ENCODE data around the gene USP37. TPM values are rescaled to one million over a fixed set of nuclear protein-coding genes. Genes with fewer than 3 reads are reported as not detected.
A peak's percentile ranks its signal among the peaks of the same experiment; 100 is the strongest.

The USP37 gene
- total and polyA plus RNA-seq, 2 of the 13 experiments (the other 11 are each of a cell fraction or from before 2014, with no cell fraction given) = 6.5 to 30.6 TPM

DNA sequence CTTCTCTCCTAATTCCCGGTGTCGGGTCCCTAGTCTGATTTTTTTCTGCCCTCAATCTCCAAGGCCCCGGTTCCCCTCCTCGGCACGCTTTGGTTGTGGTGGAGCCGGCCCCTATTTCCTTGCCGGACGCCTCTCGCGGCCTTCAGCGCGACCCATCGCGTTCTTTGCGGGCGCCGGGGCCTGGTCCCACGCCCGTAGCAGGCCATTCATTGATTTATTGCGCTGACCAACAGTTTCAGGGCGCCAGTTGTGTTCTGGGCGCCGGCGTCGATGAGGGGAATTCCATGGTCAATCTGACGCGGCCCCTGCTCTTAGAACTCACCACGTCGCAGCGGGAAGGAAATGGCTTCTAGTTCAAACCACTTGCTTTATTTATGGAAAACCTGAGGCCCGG lies 884 bp upstream of the USP37 start (continued):
- TF ChIP-seq ESRRA (CRISPR knock-in tag; IDR thresholded peaks at IDR 0.05; ENCODE audit: low read depth) = no peak
- TF ChIP-seq, protein P1, sequence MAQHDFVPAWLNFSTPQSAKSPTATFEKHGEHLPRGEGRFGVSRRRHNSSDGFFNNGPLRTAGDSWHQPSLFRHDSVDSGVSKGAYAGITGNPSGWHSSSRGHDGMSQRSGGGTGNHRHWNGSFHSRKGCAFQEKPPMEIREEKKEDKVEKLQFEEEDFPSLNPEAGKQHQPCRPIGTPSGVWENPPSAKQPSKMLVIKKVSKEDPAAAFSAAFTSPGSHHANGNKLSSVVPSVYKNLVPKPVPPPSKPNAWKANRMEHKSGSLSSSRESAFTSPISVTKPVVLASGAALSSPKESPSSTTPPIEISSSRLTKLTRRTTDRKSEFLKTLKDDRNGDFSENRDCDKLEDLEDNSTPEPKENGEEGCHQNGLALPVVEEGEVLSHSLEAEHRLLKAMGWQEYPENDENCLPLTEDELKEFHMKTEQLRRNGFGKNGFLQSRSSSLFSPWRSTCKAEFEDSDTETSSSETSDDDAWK (CRISPR knock-in tag; IDR thresholded peaks at IDR 0.05) = no peak
- TF ChIP-seq, protein P2, sequence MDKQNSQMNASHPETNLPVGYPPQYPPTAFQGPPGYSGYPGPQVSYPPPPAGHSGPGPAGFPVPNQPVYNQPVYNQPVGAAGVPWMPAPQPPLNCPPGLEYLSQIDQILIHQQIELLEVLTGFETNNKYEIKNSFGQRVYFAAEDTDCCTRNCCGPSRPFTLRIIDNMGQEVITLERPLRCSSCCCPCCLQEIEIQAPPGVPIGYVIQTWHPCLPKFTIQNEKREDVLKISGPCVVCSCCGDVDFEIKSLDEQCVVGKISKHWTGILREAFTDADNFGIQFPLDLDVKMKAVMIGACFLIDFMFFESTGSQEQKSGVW (CRISPR knock-in tag; IDR thresholded peaks at IDR 0.05; ENCODE audit: borderline replicate concordance) = no peak; the same call in 1 of the 2 replicates
- TF ChIP-seq, protein P3, sequence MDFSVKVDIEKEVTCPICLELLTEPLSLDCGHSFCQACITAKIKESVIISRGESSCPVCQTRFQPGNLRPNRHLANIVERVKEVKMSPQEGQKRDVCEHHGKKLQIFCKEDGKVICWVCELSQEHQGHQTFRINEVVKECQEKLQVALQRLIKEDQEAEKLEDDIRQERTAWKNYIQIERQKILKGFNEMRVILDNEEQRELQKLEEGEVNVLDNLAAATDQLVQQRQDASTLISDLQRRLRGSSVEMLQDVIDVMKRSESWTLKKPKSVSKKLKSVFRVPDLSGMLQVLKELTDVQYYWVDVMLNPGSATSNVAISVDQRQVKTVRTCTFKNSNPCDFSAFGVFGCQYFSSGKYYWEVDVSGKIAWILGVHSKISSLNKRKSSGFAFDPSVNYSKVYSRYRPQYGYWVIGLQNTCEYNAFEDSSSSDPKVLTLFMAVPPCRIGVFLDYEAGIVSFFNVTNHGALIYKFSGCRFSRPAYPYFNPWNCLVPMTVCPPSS (IDR thresholded peaks at IDR 0.05) = no peak
- TF ChIP-seq DR1 (CRISPR knock-in tag; IDR thresholded peaks at IDR 0.05) = no peak
- TF ChIP-seq, protein P4, sequence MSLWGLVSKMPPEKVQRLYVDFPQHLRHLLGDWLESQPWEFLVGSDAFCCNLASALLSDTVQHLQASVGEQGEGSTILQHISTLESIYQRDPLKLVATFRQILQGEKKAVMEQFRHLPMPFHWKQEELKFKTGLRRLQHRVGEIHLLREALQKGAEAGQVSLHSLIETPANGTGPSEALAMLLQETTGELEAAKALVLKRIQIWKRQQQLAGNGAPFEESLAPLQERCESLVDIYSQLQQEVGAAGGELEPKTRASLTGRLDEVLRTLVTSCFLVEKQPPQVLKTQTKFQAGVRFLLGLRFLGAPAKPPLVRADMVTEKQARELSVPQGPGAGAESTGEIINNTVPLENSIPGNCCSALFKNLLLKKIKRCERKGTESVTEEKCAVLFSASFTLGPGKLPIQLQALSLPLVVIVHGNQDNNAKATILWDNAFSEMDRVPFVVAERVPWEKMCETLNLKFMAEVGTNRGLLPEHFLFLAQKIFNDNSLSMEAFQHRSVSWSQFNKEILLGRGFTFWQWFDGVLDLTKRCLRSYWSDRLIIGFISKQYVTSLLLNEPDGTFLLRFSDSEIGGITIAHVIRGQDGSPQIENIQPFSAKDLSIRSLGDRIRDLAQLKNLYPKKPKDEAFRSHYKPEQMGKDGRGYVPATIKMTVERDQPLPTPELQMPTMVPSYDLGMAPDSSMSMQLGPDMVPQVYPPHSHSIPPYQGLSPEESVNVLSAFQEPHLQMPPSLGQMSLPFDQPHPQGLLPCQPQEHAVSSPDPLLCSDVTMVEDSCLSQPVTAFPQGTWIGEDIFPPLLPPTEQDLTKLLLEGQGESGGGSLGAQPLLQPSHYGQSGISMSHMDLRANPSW (CRISPR knock-in tag; IDR thresholded peaks at IDR 0.05; ENCODE audit: borderline replicate concordance) = no peak
- TF ChIP-seq NRL (CRISPR knock-in tag; IDR thresholded peaks at IDR 0.05; ENCODE audit: borderline replicate concordance) = no peak
- peak; percentile 38; the same call in 1 of the 2 replicates for TF ChIP-seq GPN1 (CRISPR knock-in tag; IDR thresholded peaks at IDR 0.05; ENCODE audit: borderline replicate concordance)
- TF ChIP-seq HNRNPK (IDR thresholded peaks at IDR 0.05; ENCODE audit: low read depth, low read length, poor library complexity, severe bottlenecking) = no peak
- TF ChIP-seq SOX13 (IDR thresholded peaks at IDR 0.05) = peak; percentile 2; the same call in 1 of the 2 replicates
- no peak for TF ChIP-seq SOX13 (CRISPR knock-in tag; conservative IDR thresholded peaks at IDR 0.05 in 1 of 2, IDR thresholded peaks at IDR 0.05 in 1 of 2)
- TF ChIP-seq SRSF1 (optimal IDR thresholded peaks at IDR 0.05; ENCODE audit: low read depth, low read length) = no peak
- no peak; the same call in 1 of the 2 replicates for TF ChIP-seq MED13 (CRISPR knock-in tag; IDR thresholded peaks at IDR 0.05)
- TF ChIP-seq ASH2L (IDR thresholded peaks at IDR 0.05; ENCODE audit: insufficient read length, low read depth, low read length) = peak; percentile 97
- TF ChIP-seq NFATC3 (CRISPR knock-in tag; IDR thresholded peaks at IDR 0.05) = no peak
- TF ChIP-seq, protein P5, sequence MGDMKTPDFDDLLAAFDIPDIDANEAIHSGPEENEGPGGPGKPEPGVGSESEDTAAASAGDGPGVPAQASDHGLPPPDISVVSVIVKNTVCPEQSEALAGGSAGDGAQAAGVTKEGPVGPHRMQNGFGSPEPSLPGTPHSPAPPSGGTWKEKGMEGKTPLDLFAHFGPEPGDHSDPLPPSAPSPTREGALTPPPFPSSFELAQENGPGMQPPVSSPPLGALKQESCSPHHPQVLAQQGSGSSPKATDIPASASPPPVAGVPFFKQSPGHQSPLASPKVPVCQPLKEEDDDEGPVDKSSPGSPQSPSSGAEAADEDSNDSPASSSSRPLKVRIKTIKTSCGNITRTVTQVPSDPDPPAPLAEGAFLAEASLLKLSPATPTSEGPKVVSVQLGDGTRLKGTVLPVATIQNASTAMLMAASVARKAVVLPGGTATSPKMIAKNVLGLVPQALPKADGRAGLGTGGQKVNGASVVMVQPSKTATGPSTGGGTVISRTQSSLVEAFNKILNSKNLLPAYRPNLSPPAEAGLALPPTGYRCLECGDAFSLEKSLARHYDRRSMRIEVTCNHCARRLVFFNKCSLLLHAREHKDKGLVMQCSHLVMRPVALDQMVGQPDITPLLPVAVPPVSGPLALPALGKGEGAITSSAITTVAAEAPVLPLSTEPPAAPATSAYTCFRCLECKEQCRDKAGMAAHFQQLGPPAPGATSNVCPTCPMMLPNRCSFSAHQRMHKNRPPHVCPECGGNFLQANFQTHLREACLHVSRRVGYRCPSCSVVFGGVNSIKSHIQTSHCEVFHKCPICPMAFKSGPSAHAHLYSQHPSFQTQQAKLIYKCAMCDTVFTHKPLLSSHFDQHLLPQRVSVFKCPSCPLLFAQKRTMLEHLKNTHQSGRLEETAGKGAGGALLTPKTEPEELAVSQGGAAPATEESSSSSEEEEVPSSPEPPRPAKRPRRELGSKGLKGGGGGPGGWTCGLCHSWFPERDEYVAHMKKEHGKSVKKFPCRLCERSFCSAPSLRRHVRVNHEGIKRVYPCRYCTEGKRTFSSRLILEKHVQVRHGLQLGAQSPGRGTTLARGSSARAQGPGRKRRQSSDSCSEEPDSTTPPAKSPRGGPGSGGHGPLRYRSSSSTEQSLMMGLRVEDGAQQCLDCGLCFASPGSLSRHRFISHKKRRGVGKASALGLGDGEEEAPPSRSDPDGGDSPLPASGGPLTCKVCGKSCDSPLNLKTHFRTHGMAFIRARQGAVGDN (CRISPR knock-in tag; IDR thresholded peaks at IDR 0.05) = no peak; the same call in 1 of the 2 replicates
- no peak for TF ChIP-seq ZNF230 (CRISPR knock-in tag; IDR thresholded peaks at IDR 0.05)
- no peak for TF ChIP-seq ZNF737 (CRISPR knock-in tag; IDR thresholded peaks at IDR 0.05; ENCODE audit: borderline replicate concordance)

Data from HepG2 (cell line).